HPDE6-E6E7 (cell line): ENCODE results near the gene NCAPD3.
"Not testable (repeated sequence)": the region's sequence is repeated elsewhere in the genome, so short reads cannot be mapped to it uniquely, and the experiment has no call there.

Source experiments
- DNase-seq: peaks from one replicate; pipeline ENCODE4 v3.0.0; 2011; ENCODE audit warnings: missing footprints; ENCODE audit errors: extremely low spot score

Gene NCAPD3

GRCh38 chr11:134223836-134224709 lies at the start of gene NCAPD3, which contains the start of gene VPS26B:
Gene NCAPD3, minus strand, starts transcription at chr11:134223967. Its CDS starts 41 bp downstream, at chr11:134223926.
Gene VPS26B, plus strand, starts transcription at chr11:134224671. Its CDS starts 452 bp downstream, at chr11:134225123.
- peak; percentile 99 for DNase-seq

- DNase-seq = no peak
These were observed 49.5 kb upstream of the NCAPD3 start for GRCh38 chr11:134273317-134273712.

- no peak for DNase-seq
These were observed 48.9 kb upstream of the NCAPD3 start for GRCh38 chr11:134272381-134273316.

GRCh38 chr11:134271978-134272377 lies 48.2 kb upstream of the NCAPD3 start:
- no peak for DNase-seq

GRCh38 chr11:134270250-134270714 lies 46.5 kb upstream of the NCAPD3 start:
- peak; percentile 19 for DNase-seq

GRCh38 chr11:134267966-134268365 lies 44.2 kb upstream of the NCAPD3 start:
- no peak for DNase-seq

- DNase-seq = no peak
These were observed 43.7 kb upstream of the NCAPD3 start for GRCh38 chr11:134267461-134267860.

GRCh38 chr11:134266841-134267251 lies 43.1 kb upstream of the NCAPD3 start:
- peak; percentile 64 for DNase-seq

GRCh38 chr11:134266440-134266839 lies 42.7 kb upstream of the NCAPD3 start:
- DNase-seq = no peak

- DNase-seq = no peak
These were observed 41.4 kb upstream of the NCAPD3 start for GRCh38 chr11:134264966-134265764.

- DNase-seq = peak; percentile 48
These were observed 38.1 kb upstream of the NCAPD3 start for GRCh38 chr11:134261626-134262488.

GRCh38 chr11:134260983-134261382 lies 37.2 kb upstream of the NCAPD3 start:
- no peak for DNase-seq

GRCh38 chr11:134260503-134260902 lies 36.7 kb upstream of the NCAPD3 start:
- DNase-seq = no peak

- no peak for DNase-seq
These were observed 34.8 kb upstream of the NCAPD3 start for GRCh38 chr11:134258577-134258976.

- no peak for DNase-seq
These were observed 33.3 kb upstream of the NCAPD3 start for GRCh38 chr11:134257101-134257500.

GRCh38 chr11:134255184-134255561 lies 31.4 kb upstream of the NCAPD3 start:
- not testable (repeated sequence) for DNase-seq

GRCh38 chr11:134254433-134255183 lies 30.8 kb upstream of the NCAPD3 start:
- DNase-seq = no peak

GRCh38 chr11:134253188-134253993 lies 29.6 kb upstream of the NCAPD3 start, which contains the start of the genes ACAD8 and THYN1:
Gene ACAD8, plus strand, starts transcription at chr11:134253568. Its CDS starts 33 bp downstream, at chr11:134253601.
Gene THYN1, minus strand, starts transcription at chr11:134253352. Its CDS starts 470 bp downstream, at chr11:134252882.
- peak; percentile 95 for DNase-seq
